Right lobe of liver (tissue), 4 donors: ENCODE data around the gene MCC.

ENCODE experiments used
- CTCF ChIP-seq, 4 donors: fragments of 200-600 bp in 3 of 4; fragments of 450-650 bp in 1 of 4; IDR thresholded peaks; one replicate each; pipeline versions ENCODE4 v1.5.1 to v1.8.0; 2016 to 2022; ENCODE audit warnings: antibody characterized with exemption in 4 of 4, mild to moderate bottlenecking in 2 of 4
- POLR2A ChIP-seq: fragments of 450-650 bp; IDR thresholded peaks from one replicate; pipeline ENCODE4 v1.6.1; 2017; ENCODE audit warnings: antibody characterized with exemption, mild to moderate bottlenecking
- donor health status: DM: no; HTN: no; CAD: no.
- donor health status: DM: no; HTN: no; CAD: no.
- donor health status: DM: no; HTN: yes; CAD: no.

GRCh38 chr5:113195771-113196170 lies 292.5 kb downstream of the MCC start:
- TF ChIP-seq CTCF (IDR thresholded peaks at IDR 0.05) (no peak), POLR2A (no peak)
